ENCODE data around the gene CD14.

DNA sequence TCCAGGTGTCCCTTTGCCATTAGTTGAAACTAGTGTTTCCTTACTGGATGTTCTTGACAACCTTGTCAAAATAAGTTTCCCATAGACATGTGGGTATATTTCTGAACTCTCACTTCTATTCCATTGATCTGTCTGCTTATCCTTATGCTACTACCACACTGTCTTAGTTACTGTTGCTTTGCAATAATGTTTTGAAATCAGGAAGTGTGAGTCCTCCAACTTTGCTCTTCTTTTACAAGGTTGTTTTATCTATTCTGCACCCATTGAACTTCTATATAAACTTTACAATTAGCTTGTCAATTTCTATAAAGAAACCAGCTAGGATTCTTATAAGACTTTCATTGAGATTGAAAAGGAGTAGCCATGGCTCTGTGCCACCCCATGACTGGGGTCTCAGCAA, 24.3 kb downstream of the CD14 start:
- no peak for TF ChIP-seq POLR2A (IDR thresholded peaks at IDR 0.05)
- TF ChIP-seq, protein P1, sequence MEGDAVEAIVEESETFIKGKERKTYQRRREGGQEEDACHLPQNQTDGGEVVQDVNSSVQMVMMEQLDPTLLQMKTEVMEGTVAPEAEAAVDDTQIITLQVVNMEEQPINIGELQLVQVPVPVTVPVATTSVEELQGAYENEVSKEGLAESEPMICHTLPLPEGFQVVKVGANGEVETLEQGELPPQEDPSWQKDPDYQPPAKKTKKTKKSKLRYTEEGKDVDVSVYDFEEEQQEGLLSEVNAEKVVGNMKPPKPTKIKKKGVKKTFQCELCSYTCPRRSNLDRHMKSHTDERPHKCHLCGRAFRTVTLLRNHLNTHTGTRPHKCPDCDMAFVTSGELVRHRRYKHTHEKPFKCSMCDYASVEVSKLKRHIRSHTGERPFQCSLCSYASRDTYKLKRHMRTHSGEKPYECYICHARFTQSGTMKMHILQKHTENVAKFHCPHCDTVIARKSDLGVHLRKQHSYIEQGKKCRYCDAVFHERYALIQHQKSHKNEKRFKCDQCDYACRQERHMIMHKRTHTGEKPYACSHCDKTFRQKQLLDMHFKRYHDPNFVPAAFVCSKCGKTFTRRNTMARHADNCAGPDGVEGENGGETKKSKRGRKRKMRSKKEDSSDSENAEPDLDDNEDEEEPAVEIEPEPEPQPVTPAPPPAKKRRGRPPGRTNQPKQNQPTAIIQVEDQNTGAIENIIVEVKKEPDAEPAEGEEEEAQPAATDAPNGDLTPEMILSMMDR (IDR thresholded peaks at IDR 0.05) = no peak

Data from Peyer's patch (tissue), 4 donors.